GM21381 (cell line): ENCODE data around the gene MOK.
"Not testable (repeated sequence)": the region's sequence is repeated elsewhere in the genome, so short reads cannot be mapped to it uniquely, and the experiment has no call there.

Experiments
- ATAC-seq: cut with Tn5 transposase; IDR thresholded peaks from one replicate; pipeline ENCODE4 v1.9.1; 2021; ENCODE audit warnings: mild to moderate bottlenecking, moderate library complexity; ENCODE audit not compliant: unreplicated experiment

The MOK gene, protein sequence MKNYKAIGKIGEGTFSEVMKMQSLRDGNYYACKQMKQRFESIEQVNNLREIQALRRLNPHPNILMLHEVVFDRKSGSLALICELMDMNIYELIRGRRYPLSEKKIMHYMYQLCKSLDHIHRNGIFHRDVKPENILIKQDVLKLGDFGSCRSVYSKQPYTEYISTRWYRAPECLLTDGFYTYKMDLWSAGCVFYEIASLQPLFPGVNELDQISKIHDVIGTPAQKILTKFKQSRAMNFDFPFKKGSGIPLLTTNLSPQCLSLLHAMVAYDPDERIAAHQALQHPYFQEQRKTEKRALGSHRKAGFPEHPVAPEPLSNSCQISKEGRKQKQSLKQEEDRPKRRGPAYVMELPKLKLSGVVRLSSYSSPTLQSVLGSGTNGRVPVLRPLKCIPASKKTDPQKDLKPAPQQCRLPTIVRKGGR

DNA sequence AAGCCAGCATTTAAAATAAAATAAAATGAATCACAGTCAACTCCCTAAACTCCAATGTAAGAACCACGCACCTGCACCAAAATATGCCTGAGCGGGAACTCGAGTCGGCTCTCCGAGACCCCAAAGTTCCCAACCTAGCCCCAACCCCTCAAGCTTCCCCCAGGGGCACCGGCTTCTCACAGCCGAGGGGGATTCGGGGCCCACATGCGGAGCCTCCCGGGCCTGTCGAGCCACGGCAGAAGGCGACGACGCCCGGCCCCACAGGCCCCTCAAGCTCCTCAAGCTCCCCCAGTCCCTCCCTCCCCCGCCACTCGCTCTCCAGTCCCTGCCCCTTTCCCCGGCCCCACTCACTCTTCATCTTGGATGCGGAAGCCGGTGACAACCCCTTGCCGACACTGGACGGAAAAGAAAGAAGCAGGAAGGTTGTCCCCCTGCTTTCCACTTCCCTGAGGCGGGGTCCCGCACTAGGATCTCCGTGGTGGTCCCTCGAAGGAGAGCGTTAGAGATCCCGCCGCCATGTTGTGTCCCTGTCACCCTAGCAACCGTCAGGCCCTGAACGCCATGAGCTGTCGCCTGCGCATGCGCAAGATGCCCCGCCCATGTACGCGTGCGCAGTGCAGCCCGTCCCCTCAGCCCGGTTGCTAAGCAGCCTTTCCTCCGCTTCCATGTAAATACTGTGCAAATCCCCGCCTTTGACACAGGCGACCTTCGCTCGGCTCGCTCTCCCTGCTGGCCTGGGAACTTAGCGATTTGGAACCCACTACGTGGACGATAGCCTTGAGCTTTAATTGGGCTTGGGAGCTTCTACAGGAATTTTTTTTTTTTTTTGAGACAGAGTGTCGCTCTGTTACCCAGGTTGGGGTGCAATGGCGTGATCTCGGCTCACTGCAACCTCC, at the start of gene MOK:
Gene MOK, minus strand, starts transcription at position 554 of the 896 bp plus-strand sequence. Its CDS starts 196 bp downstream, at position 358.
- ATAC-seq = peak; percentile 95

DNA sequence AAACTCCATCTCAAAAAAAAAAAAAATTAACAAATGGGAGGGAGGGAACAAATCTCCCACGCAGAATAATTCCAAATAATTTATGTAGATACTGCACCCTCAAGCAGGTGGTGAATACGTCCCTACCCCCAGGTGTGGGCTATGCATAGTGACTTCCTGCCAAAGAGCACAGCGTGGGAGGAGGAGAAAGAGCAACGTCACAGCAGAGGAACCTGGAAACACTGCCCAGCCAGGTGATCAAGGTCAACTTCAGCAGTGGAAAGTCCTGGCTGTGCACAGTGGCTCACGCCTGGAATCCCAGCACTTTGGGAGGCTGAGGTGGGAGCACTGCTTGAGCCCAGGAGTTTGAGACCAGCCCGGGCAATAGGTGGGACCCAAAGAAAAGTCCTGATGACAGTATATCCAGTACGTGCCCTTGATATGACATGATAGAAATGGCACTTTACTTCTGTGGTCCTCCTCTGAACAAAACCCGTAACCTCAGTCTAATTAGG, 48.2 kb upstream of the MOK start:
- no peak for ATAC-seq

DNA sequence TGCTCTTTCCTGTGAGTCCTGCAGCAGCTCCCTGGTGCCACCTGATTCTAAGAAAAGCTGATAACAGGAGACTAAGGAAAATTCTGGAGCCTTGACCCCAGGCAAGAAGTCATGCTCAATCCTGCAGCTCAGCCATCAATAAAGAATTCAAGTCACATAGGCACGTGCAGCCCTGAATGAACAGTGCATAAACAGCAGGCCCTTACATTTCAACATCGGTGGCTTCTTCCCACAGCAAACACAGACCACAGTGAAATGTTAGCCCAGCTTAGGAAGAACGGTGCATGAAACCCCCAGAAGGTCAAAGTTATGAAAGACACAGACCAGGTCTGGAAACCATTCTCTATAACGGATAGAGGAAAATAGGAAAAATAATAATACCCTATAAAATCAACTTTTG, 47.2 kb upstream of the MOK start:
- ATAC-seq = no peak

DNA sequence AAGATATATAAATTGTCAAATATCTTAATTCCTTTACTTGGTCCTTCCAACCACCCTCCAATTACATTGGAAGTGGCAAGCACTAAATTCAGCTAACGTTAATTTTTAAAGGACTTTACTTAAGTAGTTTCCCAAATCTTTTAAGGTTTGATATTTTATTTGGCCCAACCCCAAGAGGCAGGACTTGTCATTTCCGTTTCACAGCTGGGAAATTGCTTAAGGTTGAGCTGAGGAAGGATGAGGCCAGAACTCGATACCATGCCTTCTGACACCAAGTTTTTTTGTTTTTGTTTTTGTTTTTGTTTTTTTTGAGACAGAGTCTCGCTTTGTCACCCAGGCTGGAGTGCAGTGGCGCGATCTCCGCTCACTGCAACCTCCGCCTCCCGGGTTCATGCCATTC, 46.6 kb upstream of the MOK start:
- not testable (repeated sequence) for ATAC-seq

DNA sequence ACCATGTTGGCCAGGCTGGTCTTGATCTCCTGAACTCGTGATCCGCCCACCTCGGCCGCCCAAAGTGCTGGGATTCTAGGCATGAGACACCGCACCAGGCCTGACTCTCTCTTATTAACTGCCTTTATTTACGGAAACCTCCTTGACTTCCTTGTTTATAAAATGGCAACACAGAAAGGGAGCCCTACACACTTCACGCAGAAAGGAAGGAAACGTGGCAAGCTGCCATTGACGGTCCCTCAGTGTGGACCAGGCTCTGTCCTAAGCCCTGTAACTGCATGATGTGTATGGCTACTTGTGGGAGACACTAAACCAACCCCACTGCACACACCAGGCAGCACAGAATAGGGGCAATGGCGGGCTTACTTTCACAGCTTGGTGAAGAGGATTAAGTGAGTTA, 46.1 kb upstream of the MOK start:
- ATAC-seq = no peak

DNA sequence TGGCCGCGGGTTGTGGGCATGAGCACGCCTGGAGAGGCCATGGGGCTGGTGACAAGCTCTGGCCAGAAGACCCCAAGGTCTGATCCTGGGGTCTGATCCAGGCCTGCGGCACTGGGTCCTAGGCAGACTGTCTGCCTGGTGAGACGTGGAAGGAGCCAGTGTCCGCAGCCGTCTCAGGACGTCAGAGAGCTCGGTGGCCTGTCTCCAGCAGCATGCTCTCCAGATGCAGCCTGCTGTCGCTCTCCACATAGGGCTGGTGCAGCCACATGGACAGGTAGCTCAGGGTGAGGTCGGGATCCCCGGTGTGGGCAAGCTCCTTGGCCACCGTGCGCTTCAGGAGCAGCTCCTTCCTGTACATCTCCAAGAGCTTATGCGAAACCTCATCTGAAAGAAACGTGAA, 43.4 kb upstream of the MOK start:
- ATAC-seq = no peak

DNA sequence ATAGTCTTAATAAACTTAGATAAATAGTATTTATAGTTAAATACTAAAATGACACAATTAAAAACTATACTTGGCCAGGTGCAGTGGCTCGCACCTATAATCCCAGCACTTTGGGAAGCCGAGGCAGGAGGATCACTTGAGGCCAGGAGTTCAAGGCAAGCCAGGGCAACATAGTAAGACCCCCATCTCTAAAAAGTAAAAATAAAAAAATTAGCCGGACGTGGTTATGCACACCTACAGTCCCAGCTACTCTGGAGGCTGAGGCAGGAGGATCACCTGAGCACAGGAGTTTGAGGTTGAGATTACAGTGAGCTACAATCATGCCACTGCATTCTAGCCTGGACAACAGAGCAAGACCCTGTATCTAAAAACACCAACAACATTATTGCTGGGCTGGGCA, 41.7 kb upstream of the MOK start:
- ATAC-seq = no peak

DNA sequence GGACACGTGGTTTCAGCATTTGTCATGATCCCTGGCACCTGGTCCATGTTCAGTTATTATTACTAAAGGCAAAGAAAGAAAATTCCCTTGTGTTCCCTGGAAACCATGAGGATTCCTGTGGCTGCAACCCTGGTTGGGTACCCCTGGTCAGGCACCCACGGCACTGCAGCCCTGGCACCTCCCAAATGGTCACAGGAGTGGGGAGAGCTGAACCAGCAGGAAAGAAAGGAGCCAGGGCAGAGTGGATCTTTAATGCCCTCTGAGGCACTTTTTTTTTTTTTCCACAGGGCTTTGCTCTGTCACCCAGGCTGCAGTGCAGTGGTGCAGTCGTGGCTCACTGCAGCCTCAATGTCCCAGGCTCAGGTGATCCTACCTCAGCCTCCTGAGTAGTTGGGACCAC, 40.3 kb upstream of the MOK start:
- no peak for ATAC-seq

DNA sequence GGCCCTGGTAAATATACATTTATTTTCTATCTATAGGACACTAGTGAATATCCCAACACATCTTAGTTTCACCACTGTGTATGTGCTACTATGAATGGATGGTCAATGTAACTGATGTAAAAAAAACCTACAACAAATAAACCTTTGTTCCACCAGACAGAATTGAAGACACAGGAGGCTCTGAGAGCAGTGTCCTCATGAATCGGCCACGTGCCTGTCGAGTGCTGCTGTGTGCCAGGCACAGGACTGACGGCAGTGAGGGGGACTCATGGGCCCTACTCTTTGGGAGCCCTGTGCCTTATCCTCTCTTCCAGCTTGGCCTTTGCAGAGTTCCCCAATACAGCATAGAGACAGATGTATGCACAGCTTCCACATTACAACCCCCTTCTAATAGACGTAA, 39.5 kb upstream of the MOK start:
- no peak for ATAC-seq

DNA sequence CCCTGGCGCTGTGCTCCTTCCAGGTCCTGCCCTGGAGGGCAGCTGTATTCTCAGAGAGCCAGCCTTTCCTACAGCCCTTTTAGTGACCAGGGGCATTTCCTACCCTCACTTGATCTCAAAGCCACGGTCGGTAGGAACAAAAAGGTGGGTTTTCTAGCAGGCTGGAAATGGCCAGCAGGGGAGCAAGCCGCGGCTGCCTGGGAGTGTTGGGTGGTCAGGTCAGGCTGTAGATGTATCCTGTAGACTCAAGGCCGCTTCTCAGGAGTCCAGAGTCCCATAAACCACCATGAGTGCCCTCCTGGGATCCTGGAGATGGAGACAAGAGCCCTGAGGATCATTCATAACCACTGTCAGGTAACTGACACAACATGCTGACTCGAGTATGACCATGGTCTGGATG, 39.1 kb upstream of the MOK start:
- ATAC-seq = no peak

DNA sequence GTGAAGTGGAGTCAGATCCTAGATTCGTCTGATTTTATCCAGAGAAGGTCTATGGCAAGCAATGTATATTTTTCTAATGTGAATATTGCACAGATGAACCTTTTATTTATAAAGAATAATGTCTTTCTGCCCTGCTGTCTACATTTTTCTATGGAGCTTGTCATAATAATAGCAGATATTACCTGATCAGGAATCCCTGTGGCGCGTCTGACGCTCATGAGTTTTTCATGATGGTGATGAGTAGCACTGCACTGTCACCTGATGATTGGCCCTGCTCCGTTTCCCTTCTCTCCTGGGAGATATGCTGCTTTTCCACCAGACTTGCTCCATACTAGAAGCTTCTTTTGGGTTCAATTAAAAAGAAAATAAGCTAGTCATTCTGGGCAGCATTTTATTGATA, 37.3 kb upstream of the MOK start:
- ATAC-seq = no peak

DNA sequence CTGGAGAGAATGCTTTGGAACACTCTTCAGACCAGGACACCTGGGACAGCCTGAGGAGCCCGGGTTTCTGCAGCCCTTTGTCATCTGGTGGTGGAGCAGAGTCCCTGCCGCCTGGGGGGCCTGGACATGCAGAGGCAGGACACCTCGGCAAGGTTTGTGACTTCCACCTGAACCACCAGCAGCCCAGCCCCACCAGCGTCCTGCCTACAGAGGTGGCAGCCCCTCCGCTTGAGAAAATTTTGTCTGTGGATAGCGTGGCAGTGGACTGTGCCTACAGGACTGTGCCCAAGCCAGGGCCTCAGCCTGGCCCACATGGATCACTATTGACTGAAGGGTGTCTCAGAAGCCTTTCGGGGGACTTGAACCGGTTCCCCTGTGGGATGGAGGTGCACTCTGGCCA, 36.6 kb upstream of the MOK start:
- no peak for ATAC-seq

DNA sequence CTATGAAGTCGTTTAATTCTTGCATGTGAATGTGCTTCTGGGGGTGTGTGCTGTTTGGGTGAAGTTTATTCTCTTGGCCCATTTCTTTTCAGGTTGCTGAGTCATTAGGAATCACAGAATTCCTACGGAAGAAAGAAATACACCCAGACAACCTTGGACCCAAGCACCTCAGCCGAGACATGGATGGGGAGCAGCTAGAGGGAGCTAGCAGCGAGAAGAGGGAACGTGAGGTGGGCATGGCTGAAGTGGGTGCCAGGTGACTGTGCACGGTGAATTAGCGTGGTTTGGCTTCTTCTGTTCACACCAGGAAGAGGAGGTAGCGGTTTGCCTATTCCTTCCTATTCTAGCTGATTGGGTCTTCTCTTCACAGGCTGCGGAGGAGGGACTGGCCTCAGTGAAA, 33.8 kb upstream of the MOK start:
- ATAC-seq = no peak

DNA sequence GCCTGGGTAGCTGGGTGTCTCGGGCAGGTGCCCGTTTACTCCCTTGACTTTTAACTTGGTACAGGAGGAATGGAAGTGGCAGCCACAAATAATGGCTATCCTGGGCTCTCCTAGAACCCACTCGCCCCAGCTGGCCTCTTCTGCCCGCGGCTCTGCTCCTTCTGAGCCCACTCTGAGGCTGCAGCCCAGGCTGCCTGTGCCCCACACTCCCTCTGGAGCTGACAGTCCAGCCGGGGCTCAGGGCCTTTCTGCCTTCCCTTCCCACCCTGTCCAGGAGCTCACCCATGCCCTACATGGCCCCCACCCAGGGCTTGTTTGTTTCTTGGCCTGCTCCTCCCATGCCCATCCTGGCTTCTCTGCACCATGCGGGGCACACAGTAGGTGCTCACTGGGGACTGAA, 30.2 kb upstream of the MOK start:
- no peak for ATAC-seq

DNA sequence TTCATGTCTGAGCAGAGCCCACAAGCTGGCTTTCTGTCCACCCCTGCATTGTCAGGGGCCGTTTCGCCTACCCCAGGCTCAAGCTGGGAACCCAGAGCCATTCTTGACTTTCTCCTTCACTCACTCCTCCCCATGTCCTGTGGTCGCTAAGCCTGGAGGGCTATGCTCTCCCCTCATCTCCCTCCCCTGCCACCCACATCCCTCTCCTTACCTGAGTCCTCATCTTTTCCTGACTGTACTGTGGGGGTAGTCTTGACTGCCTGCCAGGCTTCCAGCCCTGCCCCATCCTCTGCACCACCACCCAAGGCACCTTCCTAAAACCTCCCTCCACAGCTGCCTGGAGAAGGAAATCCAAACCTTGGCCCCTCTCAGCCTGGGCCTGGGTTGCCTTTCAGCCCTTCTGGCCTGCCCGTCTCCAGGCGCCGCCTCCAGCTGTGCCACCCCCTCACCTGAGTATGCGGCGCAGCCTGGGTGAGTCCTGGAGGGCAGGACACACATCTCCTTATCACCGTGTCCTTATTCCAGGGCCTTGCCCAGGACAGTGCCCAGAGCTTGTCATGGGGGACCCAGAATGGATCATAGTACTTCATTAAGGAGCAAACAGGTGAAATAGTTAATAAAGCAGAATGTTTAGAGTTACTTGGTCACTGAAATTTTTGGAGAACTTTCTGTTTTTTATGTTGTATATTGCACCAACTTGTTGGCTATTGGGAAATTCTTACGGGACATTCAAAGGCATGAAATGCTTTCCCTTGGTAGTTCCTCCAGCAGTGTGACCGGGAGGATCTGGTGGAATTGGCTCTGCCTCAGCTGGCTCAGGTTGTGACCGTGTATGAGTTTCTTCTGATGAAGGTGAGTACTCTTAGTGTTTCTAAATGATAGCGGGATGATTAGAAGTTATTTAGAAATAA, 29.1 kb upstream of the MOK start:
- ATAC-seq = no peak

DNA sequence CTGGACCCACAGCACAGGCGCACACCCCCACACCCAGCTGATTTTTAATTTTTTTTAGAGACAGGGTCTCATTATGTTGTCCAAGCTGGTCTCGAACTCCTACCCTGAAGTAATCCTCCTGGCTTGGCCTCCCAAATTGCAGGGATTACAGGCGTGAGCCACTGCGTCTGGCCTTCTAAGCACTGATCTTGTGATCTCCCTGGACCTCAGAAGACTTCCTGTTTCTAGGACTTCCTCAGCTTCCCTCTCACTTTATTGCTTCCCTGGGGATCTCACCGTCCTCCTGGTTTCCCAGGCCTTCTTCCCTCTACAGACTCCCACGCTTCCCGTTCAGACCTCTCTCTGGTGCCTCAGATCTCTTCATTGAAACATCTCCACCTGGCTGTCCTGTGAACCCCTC, 28.4 kb upstream of the MOK start:
- no peak for ATAC-seq

DNA sequence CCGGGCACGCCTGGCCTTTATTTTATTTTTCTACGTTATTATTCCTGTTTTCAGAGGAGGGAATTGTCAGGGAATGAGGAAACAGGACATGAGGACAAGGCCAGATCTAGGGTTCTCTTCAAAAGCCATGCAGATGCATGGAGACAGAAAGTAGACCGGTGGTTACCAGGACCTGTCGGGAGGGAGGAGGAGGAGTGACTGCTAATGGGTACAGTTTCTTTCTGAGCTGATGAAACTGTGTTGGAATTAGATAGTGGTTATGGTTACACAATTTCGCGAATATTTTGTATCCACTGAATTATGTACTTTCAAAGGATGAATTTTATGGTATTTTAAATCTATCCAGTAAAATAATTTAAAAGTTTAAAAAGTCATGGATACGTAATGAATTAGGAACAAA, 25.8 kb upstream of the MOK start:
- ATAC-seq = no peak

DNA sequence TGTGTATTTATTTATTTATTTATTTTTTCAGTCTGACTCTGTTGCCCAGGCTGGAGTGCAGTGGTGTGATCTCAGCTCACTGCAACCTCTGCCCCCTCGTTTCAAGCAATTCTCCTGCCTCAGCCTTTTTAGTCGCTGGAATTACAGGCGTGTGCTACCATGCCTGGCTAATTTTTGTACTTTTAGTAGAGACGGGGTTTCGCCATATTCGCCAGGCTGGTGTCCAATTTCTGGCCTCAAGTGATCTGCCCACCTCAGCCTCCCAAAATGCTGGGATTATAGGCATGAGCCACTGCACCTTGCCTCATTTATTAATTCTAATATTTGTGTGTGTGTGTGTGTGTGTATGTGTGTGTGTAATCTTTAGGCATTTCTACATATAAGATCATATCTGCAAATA, 24.4 kb upstream of the MOK start:
- ATAC-seq = not testable (repeated sequence)

DNA sequence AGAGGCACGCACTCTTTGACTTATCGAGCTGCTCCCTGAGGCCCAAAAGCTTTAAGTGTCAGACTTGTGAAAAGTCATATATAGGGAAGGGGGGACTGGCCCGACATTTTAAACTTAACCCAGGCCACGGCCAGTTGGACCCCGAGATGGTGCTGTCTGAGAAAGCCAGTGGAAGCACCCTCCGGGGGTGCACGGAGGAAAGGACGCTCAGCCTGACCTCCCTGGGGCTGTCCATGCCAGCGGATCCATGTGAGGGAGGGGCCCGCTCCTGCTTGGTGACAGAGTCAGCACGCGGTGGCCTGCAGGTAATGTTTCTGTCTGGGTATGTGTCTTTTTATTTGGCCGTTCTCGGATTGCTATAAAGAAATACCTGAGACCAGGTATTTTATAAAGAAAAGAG, 21.6 kb upstream of the MOK start:
- no peak for ATAC-seq

DNA sequence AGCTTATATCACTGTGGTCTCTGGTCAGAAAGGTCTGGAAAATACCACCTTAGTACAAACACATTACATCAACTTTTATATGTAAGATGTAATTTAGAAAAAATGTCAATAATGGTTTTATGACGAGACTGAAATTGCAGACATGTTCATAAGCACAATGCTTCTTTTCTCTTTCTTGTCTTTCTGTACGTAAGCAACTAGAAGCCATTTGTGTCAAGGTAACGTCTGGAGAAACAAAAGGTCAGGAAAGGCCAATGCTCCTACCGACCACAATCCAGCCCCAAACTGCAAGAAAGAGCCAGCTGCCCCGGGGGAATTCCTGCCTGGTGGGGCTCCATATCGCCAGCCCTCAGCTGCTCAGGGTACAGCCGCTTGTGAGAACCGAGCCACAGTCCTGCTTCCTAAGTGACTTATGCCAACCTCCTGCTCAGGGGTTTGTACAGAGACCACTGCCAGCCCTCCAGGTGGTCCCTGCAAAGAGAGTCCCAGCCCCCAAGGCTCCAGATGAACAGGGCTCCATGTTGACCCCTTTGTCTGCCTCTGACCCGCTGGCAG, 20.9 kb upstream of the MOK start:
- no peak for ATAC-seq

DNA sequence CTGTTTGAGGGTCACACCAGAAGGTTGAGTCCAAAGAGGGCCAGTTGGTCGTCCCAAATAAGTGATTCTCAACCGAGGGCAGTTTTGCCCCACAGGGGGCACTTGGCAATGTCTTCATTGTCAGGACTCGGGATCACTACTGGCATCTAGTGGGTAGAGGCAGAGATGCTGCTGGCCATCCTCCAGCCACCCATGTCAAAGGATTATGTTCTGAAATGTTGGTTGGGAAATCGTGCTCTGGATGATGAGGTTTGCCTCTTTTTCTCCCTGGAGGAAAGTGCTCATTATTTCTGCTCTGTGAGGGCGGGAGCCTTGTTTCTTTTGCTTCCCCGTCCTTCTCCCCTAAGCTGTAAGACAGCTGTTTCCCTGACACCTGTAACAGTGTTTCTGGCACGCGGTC, 18.1 kb upstream of the MOK start:
- ATAC-seq = no peak
